ENCODE measurements around the gene SLC49A4. TPM values are rescaled to one million over a fixed set of nuclear protein-coding genes. Genes with fewer than 3 reads are reported as not detected.

The SLC49A4 gene
- total and polyA plus RNA-seq, 2 of the 13 experiments (the other 11 are each of a cell fraction or from before 2014, with no cell fraction given): 6.5 to 16.3 TPM

GRCh38 chr3:122880624-122881023 is 85.8 kb downstream of the SLC49A4 start:
- H3K36me3 ChIP-seq (replicated peaks in 1 of 2; ENCODE audit: control insufficient read depth in 1 of 2, insufficient read depth in 2 of 2, low read length in 2 of 2): no peaks in the 10 kb centered on the region
- BruUV-seq (replicated peaks): no TSS peak
- ATAC-seq (no peak), DNase-seq (ENCODE audit: low spot score) (no peak), FAIRE-seq (no peak)
- H3K27me3 ChIP-seq (ENCODE audit: control insufficient read depth in 1 of 2, insufficient read depth in 2 of 2, low read length in 2 of 2): no peaks in the 10 kb centered on the region
- no peaks in the 10 kb centered on the region for H4K20me1 ChIP-seq (ENCODE audit: insufficient read depth, low read length)
- no peak overlapping the region for H3K9ac ChIP-seq (ENCODE audit: insufficient read depth, low read depth, low read length)
- H3K4me1 ChIP-seq (ENCODE audit: insufficient read depth, low read length): no peaks in the 10 kb centered on the region
- H3K79me2 ChIP-seq (ENCODE audit: insufficient read depth, low read length): no peaks in the 10 kb centered on the region
- ChIA-PET POLR2A (no interaction called here), CTCF (ENCODE audit: low intra/inter-chr PET ratio, low total read pairs) (no interaction called here)
- TF ChIP-seq, protein P1, sequence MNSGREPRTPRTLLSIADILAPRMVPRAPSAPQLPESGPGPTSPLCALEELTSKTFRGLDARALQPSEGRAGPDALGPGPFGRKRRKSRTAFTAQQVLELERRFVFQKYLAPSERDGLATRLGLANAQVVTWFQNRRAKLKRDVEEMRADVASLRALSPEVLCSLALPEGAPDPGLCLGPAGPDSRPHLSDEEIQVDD (CRISPR knock-in tag; IDR thresholded peaks at IDR 0.05; ENCODE audit: borderline replicate concordance): no peak
- TF ChIP-seq, protein P2, sequence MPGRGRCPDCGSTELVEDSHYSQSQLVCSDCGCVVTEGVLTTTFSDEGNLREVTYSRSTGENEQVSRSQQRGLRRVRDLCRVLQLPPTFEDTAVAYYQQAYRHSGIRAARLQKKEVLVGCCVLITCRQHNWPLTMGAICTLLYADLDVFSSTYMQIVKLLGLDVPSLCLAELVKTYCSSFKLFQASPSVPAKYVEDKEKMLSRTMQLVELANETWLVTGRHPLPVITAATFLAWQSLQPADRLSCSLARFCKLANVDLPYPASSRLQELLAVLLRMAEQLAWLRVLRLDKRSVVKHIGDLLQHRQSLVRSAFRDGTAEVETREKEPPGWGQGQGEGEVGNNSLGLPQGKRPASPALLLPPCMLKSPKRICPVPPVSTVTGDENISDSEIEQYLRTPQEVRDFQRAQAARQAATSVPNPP (CRISPR knock-in tag; IDR thresholded peaks at IDR 0.05): no peak
- no peak for TF ChIP-seq CAMTA2 (CRISPR knock-in tag; IDR thresholded peaks at IDR 0.05; ENCODE audit: borderline replicate concordance)
- TF ChIP-seq, protein P3, sequence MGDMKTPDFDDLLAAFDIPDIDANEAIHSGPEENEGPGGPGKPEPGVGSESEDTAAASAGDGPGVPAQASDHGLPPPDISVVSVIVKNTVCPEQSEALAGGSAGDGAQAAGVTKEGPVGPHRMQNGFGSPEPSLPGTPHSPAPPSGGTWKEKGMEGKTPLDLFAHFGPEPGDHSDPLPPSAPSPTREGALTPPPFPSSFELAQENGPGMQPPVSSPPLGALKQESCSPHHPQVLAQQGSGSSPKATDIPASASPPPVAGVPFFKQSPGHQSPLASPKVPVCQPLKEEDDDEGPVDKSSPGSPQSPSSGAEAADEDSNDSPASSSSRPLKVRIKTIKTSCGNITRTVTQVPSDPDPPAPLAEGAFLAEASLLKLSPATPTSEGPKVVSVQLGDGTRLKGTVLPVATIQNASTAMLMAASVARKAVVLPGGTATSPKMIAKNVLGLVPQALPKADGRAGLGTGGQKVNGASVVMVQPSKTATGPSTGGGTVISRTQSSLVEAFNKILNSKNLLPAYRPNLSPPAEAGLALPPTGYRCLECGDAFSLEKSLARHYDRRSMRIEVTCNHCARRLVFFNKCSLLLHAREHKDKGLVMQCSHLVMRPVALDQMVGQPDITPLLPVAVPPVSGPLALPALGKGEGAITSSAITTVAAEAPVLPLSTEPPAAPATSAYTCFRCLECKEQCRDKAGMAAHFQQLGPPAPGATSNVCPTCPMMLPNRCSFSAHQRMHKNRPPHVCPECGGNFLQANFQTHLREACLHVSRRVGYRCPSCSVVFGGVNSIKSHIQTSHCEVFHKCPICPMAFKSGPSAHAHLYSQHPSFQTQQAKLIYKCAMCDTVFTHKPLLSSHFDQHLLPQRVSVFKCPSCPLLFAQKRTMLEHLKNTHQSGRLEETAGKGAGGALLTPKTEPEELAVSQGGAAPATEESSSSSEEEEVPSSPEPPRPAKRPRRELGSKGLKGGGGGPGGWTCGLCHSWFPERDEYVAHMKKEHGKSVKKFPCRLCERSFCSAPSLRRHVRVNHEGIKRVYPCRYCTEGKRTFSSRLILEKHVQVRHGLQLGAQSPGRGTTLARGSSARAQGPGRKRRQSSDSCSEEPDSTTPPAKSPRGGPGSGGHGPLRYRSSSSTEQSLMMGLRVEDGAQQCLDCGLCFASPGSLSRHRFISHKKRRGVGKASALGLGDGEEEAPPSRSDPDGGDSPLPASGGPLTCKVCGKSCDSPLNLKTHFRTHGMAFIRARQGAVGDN (CRISPR knock-in tag; IDR thresholded peaks at IDR 0.05): no peak
- TF ChIP-seq ZNF546 (CRISPR knock-in tag; conservative IDR thresholded peaks at IDR 0.05): no peak
- no peak for TF ChIP-seq ZNF143 (CRISPR knock-in tag; IDR thresholded peaks at IDR 0.05)
- TF ChIP-seq RNF2 (conservative IDR thresholded peaks at IDR 0.05; ENCODE audit: low read depth): no peak
- no peak for TF ChIP-seq GABPA (IDR thresholded peaks at IDR 0.05; ENCODE audit: low read depth, low read length)
- TF ChIP-seq GABPA (CRISPR knock-in tag; IDR thresholded peaks at IDR 0.05; ENCODE audit: low read depth): no peak
- TF ChIP-seq CBX1 (IDR thresholded peaks at IDR 0.05; ENCODE audit: low read depth): no peak
- no peak for TF ChIP-seq ZNF446 (CRISPR knock-in tag; IDR thresholded peaks at IDR 0.05)
- no peak for TF ChIP-seq SRSF9 (IDR thresholded peaks at IDR 0.05; ENCODE audit: borderline replicate concordance, insufficient read depth, low read depth, low read length, poor library complexity, severe bottlenecking)
- WGBS (ENCODE audit: low lambda C conversion rate): 82% methylated on average over 4 of the region's 4 CpGs
- intact Hi-C loops (cut with micrococcal nuclease; ENCODE audit: unreplicated experiment) (no loop called here), in situ Hi-C loops (cut with HindIII; ENCODE audit: extremely low pct_ligation_motif_present, low pct_unique_long_range_greater_than_20kb) (no loop called here)
- H3K9me3 ChIP-seq (ENCODE audit: low read length): no peaks in the 10 kb centered on the region
- H3K4me2 ChIP-seq (ENCODE audit: low read depth, low read length): no peak overlapping the region
- no peak overlapping the region for H3K4me3 ChIP-seq (replicated peaks in 1 of 3; ENCODE audit: insufficient read depth in 1 of 3, low read depth in 2 of 3, low read length in 3 of 3)
- no peak overlapping the region for H2AFZ ChIP-seq (ENCODE audit: low read length)
- no peak overlapping the region for H3K27ac ChIP-seq (ENCODE audit: extremely low read length, insufficient read depth, low read length)

Data from HepG2 (cell line).